Suprapubic skin (tissue), 4 donors: Measurements from ENCODE around the gene TSPAN14. TPM values are rescaled to one million over a fixed set of nuclear protein-coding genes. Genes with fewer than 3 reads are reported as not detected.

Experiments used
- DNase-seq, 2 donors: peaks; one replicate each; pipeline ENCODE4 v3.0.0-alpha.2; 2019; ENCODE audit warnings: low spot score in 2 of 2
- H3K27ac ChIP-seq: fragments of 200-600 bp; sonication (generic); one replicate; pipeline ENCODE4 v1.5.1; 2019
- H3K27me3 ChIP-seq: fragments of 200-600 bp; sonication (generic); one replicate; pipeline ENCODE4 v1.5.1; 2019
- H3K36me3 ChIP-seq: fragments of 200-600 bp; sonication (generic); one replicate; pipeline ENCODE4 v1.5.1; 2019
- H3K4me1 ChIP-seq: fragments of 200-600 bp; sonication (generic); one replicate; pipeline ENCODE4 v1.5.1; 2019
- H3K4me3 ChIP-seq: fragments of 200-600 bp; sonication (generic); one replicate; pipeline ENCODE4 v1.5.1; 2019; ENCODE audit warnings: mild to moderate bottlenecking
- H3K9me3 ChIP-seq: fragments of 200-600 bp; sonication (generic); one replicate; pipeline ENCODE4 v1.5.1; 2019
- EP300 ChIP-seq: sonication (generic); formaldehyde crosslinking; IDR thresholded peaks from one replicate; pipeline ENCODE4 v1.6.1; 2017; ENCODE audit warnings: antibody characterized with exemption
- POLR2A ChIP-seq, 2 donors: fragments of 450-650 bp; IDR thresholded peaks; one replicate each; pipeline ENCODE4 v1.6.1; 2017; ENCODE audit warnings: antibody characterized with exemption in 2 of 2, mild to moderate bottlenecking in 2 of 2, moderate library complexity in 2 of 2
- POLR2AphosphoS5 ChIP-seq, 3 donors: sonication (generic); formaldehyde crosslinking; IDR thresholded peaks; one replicate each; pipeline ENCODE4 v1.6.1; 2017; ENCODE audit warnings: antibody characterized with exemption in 3 of 3
- WGBS: methylation state at CpG from one replicate; pipeline ENCODE4 v1.1.5; 2018; 5-methylcytosine and 5-hydroxymethylcytosine counted together
- total RNA-seq, 4 donors: library from RNA; depleted of rRNA; stranded (reverse); fragments of >200 nt; gene quantifications; one replicate each; pipeline ENCODE4 v1.1.0, GENCODE V29; 2016
- TF ChIP-seq, protein P1 (sequence below), 2 donors: fragments of 200-600 bp in 1 of 2; fragments of 450-650 bp in 1 of 2; sonication (generic) in 1 of 2; IDR thresholded peaks; one replicate each; pipeline ENCODE4 v1.5.1; 2016 to 2019; ENCODE audit warnings: antibody characterized with exemption in 2 of 2, mild to moderate bottlenecking in 1 of 2, moderate library complexity in 1 of 2

TSPAN14 gene
- total RNA-seq, 4 donors from 2014 or later: 99.7 to 145 (median 122) TPM

DNA sequence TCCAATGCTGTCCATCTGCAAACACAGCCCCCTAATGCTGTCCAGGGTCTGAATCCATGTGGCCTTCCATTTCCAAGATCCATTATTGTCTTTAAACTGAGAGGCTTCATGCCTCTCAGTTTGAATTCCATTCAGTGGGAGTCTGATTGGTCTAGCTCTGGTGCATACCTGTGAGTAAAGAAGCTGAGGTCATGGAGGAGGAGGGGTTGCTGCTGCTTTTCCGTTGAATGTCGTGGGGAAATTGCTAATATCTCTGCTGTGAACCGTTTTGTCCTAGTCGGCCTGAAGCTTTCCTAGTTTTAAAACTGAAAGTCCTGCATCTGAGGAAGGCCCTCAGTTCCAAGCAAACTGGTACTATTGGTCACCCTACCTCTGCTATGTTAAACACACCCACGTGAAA lies 101.3 kb downstream of the TSPAN14 start:
- no peaks in the 10 kb centered on the region for H3K36me3 ChIP-seq
- H3K27me3 ChIP-seq: no peaks in the 10 kb centered on the region
- WGBS: 53% methylated on average over 5 of the region's 5 CpGs
- TF ChIP-seq, protein P1, sequence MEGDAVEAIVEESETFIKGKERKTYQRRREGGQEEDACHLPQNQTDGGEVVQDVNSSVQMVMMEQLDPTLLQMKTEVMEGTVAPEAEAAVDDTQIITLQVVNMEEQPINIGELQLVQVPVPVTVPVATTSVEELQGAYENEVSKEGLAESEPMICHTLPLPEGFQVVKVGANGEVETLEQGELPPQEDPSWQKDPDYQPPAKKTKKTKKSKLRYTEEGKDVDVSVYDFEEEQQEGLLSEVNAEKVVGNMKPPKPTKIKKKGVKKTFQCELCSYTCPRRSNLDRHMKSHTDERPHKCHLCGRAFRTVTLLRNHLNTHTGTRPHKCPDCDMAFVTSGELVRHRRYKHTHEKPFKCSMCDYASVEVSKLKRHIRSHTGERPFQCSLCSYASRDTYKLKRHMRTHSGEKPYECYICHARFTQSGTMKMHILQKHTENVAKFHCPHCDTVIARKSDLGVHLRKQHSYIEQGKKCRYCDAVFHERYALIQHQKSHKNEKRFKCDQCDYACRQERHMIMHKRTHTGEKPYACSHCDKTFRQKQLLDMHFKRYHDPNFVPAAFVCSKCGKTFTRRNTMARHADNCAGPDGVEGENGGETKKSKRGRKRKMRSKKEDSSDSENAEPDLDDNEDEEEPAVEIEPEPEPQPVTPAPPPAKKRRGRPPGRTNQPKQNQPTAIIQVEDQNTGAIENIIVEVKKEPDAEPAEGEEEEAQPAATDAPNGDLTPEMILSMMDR (IDR thresholded peaks at IDR 0.05): no peak
- TF ChIP-seq POLR2AphosphoS5 (IDR thresholded peaks at IDR 0.05) (no peak), POLR2A (IDR thresholded peaks at IDR 0.05) (no peak), EP300 (no peak)
- H3K4me3 ChIP-seq: no peak overlapping the region
- H3K9me3 ChIP-seq: no peaks in the 10 kb centered on the region
- H3K27ac ChIP-seq: no peak overlapping the region
- no peaks in the 10 kb centered on the region for H3K4me1 ChIP-seq
- peak in 1 of 2 donors; percentile 21 for DNase-seq

DNA sequence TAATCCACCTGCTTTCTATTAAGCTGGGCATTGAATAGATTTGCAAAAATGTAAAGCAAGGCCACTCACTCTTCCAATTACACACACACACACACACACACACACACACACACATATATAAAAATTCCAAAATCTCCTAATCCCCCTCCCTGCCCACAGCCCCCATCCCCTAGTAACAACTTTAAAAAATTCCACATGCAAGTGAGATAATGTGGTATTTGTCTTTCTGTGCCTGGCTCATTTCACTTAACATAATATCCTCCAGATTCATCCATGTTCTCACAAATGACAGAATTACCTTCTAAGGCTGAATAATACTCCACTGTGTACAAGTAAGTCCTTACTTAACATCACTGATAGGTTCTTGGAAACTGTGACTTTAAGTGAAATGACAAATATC lies 107.8 kb downstream of the TSPAN14 start:
- no peak for TF ChIP-seq POLR2A (IDR thresholded peaks at IDR 0.05)
- no peak for TF ChIP-seq EP300
- no peak for TF ChIP-seq POLR2AphosphoS5 (IDR thresholded peaks at IDR 0.05)
- TF ChIP-seq, protein P1 (IDR thresholded peaks at IDR 0.05): no peak
- Histone ChIP-seq H3K27ac (no peak overlapping the region), H3K36me3 (no peaks in the 10 kb centered on the region), H3K4me1 (no peaks in the 10 kb centered on the region), H3K9me3 (no peaks in the 10 kb centered on the region), H3K4me3 (no peak overlapping the region), H3K27me3 (peaks cover 6% of the 10 kb centered on the region)
- no peak for DNase-seq

DNA sequence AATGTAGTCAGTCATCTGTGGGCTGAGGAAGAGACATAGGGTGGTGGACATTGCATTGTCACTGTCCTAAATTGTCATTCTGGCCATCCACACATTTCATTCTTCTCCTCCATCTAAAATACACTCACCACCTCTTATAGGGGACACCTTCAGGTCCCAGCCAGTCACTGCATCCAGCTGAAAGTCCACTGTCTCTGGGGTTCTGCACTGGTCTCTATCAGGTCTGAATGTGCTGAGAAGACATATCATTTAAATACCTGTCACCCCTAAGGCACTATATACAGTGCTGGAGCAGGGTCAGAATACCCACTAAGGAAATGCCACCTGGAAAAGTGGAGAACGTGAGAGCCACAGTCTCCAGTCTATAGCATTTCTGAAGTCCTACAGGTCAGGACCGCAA lies 113.2 kb downstream of the TSPAN14 start:
- DNase-seq: peak in 1 of 2 donors; percentile 9
- H3K4me1 ChIP-seq: no peaks in the 10 kb centered on the region
- peaks cover 7% of the 10 kb centered on the region for H3K27me3 ChIP-seq
- H3K4me3 ChIP-seq: no peak overlapping the region
- H3K9me3 ChIP-seq: no peaks in the 10 kb centered on the region
- WGBS: 92% methylated on average over 2 of the region's 2 CpGs
- no peaks in the 10 kb centered on the region for H3K36me3 ChIP-seq
- no peak for TF ChIP-seq POLR2A (IDR thresholded peaks at IDR 0.05)
- TF ChIP-seq EP300: no peak
- no peak for TF ChIP-seq POLR2AphosphoS5 (IDR thresholded peaks at IDR 0.05)
- TF ChIP-seq, protein P1 (IDR thresholded peaks at IDR 0.05): no peak
- H3K27ac ChIP-seq: no peak overlapping the region

DNA sequence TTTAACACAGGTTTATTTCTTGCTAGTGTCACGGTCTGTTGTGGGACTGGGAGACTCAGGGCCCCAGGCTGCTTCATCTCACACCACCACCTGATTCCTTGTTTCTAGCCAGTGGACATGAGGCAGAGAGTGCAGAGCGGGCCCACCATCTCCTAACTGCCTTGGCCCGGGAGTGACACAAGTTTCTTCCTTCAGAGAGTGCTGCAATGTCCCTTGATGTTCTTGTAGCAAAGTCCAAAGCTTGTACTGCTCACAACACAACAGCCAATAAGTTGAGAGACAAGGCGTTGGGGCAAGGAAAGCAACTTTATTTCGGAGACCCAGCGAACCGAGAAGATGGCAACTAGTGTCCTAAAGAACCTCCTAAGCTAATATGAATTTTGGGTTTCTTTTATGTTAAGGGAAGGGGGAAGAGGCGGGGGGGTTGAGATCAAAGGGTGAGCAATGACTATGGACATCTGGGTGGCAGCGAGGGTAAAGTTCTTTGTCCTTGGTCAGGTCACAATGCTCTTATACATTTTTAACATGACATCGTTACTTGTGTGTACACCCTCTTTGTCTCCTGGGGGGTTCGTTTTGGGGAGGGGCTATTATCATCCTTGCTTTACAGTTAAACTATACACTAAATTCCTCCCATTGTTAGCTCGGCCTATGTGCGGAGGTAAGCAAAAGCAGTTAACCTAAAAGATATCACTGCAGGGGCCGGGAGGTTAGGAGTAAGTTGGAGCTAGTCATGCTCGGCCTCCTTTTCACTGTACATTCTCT lies 115.2 kb downstream of the TSPAN14 start:
- peak in 1 of 2 donors; percentile 48 for DNase-seq
- Histone ChIP-seq H3K36me3 (no peaks in the 10 kb centered on the region), H3K9me3 (no peaks in the 10 kb centered on the region), H3K27me3 (peaks cover 7% of the 10 kb centered on the region), H3K4me3 (no peak overlapping the region), H3K4me1 (no peaks in the 10 kb centered on the region), H3K27ac (no peak overlapping the region)
- TF ChIP-seq POLR2AphosphoS5 (IDR thresholded peaks at IDR 0.05) (no peak), EP300 (no peak)
- TF ChIP-seq, protein P1 (IDR thresholded peaks at IDR 0.05): no peak
- 87% methylated on average over 15 of the region's 15 CpGs for WGBS

DNA sequence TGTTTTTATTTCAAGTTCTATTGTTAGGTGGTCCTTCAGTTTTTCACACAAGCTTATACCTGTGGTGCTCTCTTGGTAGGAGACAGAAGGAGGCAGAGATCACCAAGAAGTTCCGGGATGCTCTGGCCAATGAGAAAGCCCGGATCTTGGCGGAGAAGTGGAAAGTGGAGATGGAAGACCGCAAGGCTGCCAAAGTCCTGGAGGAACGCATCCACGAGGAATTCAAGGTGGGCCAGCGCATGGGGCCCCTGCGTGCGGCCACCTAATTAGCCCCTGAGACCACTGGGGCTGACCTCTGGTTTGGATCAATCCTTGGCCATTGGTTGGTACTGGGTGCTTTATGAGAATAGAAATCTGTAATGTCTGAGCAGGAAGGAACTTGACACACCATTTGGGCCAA lies 117.2 kb downstream of the TSPAN14 start:
- 96% methylated on average over 9 of the region's 9 CpGs for WGBS
- Histone ChIP-seq H3K27ac (no peak overlapping the region), H3K9me3 (no peaks in the 10 kb centered on the region), H3K36me3 (no peaks in the 10 kb centered on the region), H3K27me3 (peaks cover 7% of the 10 kb centered on the region), H3K4me3 (no peak overlapping the region), H3K4me1 (no peaks in the 10 kb centered on the region)
- TF ChIP-seq, protein P1 (IDR thresholded peaks at IDR 0.05): no peak
- no peak for TF ChIP-seq EP300
- no peak for TF ChIP-seq POLR2A (IDR thresholded peaks at IDR 0.05)
- TF ChIP-seq POLR2AphosphoS5 (IDR thresholded peaks at IDR 0.05): no peak
- peak in 1 of 2 donors; percentile 43 for DNase-seq
